Activated CD4-positive, alpha-beta T cell treated with anti-CD3 and anti-CD28 coated beads, Interleukin-2, amount 50 U/mL, for 1 hour (primary cell): ENCODE results near the gene FMR1NB.

Source experiments
- DNase-seq: peaks from one replicate; pipeline ENCODE4 v3.0.0-alpha.2; 2020

The FMR1NB gene, protein sequence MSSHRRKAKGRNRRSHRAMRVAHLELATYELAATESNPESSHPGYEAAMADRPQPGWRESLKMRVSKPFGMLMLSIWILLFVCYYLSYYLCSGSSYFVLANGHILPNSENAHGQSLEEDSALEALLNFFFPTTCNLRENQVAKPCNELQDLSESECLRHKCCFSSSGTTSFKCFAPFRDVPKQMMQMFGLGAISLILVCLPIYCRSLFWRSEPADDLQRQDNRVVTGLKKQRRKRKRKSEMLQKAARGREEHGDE

DNA sequence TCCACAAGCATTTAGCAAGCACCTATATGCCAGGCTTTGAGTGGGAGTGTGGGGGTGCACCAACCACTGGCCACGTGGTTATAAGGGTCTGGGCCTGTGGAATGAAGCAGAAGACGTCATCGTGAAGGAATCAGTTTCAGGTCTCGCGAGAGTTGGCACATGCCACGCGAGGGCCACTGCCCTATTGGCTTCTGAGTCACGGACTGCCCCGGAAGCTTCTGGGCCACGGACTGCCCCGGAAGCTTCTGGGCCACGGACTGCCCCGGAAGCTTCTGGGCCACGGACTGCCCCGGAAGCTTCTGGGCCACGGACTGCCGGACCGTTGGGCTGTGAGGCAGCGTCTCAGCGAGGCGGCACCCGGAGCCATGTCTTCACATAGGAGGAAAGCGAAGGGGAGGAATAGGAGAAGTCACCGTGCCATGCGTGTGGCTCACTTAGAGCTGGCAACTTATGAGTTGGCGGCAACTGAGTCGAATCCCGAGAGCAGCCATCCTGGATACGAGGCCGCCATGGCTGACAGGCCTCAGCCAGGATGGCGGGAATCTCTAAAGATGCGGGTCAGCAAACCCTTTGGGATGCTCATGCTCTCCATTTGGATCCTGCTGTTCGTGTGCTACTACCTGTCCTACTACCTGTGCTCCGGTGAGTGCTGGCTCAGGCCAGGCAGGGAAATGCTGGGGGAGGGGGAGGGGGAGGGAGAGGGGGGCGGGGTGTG is at the start of gene FMR1NB:
FMR1NB (plus strand) TSS at position 300 of the 715 bp plus-strand sequence; CDS start at position 366, 66 bp downstream.
- DNase-seq, result no peak

DNA sequence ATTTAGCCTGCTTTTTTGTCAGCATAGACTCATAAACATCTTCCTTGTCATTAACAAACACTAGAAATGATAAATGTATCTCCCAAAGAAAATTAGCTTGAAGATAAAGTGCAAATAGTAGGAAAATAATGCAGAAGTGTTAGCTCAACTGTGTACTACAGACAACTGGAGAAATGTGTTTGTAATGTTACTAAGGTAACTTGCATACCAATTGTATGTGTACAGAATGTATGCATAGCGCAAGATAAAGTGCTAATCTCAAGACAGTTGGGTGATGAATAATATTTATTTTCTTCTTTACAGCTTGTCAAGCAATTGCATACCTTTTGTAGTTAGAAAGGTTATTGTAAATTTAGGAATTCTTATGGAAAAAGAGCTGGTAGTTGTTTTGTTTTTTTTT is 47.3 kb upstream of the FMR1NB start:
- no peak for DNase-seq

DNA sequence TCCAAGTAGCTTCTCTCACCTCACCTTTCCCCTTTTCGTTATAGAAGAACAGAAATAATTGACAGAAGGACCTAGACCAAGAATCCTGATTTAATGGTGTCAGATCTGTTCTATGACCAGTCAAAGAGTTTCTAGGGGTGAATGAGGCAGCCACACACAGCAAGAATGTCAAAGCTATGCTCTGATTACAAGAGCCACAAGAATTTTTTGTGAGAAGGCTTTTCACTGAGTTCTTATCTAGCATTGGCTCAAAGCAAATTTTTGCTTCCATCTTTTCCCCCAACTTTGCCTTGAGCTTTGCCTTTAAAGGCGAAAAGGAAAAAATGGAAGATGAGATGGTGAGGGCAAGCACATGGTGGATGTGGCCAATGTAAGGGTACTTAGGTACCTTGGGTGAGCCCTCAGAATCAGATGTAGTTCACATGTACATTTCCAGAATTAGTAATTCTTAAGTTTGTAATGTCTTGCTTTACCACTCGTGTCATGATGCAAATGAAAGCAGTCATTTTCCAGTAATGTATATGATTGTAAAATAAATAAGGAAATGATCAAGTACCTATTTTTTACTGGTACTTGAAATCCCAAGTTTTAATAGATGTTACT is 45.9 kb upstream of the FMR1NB start:
- DNase-seq, result no peak

DNA sequence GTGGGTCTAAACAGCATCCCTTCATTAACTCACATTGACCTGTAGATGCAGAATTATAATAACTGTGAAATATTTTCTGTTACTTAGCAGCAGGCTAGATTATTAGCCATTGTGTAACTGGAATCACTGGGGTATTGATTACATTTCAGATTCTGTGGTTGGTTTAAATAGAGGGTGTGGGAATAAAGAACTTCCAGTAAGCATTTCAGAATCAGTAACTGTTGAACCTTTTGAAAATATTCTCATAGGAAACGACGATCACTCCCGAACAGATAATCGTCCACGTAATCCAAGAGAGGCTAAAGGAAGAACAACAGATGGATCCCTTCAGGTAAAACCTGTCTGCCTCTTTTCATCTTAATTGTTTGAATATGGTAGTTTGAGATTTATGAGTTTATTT is 35.9 kb upstream of the FMR1NB start:
- DNase-seq, result no peak

DNA sequence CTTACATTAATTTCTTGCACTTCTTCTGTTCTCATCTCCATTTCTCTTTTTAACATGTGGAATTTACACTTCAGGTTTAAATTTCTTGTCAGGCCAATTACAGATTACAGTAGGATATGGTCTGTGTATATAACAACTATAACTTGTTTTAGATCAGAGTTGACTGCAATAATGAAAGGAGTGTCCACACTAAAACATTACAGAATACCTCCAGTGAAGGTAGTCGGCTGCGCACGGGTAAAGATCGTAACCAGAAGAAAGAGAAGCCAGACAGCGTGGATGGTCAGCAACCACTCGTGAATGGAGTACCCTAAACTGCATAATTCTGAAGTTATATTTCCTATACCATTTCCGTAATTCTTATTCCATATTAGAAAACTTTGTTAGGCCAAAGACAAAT is 32.6 kb upstream of the FMR1NB start:
- DNase-seq, result no peak

DNA sequence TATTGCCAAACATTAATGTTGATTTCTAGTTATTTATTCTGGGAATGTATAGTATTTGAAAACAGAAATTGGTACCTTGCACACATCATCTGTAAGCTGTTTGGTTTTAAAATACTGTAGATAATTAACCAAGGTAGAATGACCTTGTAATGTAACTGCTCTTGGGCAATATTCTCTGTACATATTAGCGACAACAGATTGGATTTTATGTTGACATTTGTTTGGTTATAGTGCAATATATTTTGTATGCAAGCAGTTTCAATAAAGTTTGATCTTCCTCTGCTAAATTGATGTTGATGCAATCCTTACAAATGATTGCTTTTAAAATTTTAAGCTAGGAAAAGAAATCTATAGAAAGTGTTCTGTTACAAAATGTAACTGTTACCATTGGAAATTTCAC is 30.8 kb upstream of the FMR1NB start:
- no peak for DNase-seq

DNA sequence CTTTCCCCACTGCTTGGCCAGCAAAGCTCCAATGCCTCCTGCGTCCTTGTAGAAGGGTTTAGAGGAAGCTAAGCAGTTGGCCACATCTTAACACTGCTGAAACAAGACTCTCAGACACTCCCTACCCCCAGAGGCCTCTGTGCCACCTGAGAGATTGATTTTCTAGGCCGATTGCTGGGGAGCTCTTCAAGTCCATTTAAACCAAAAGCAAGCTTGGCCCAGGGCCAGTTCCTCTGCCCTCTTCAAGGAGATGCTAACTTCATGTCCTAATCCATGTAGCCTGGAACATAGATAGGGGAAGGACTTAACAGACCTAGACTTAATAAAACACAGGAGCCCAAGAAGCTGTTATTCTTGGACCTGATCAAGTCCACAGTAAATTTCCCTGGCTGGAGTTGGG is 27.2 kb upstream of the FMR1NB start:
- no peak for DNase-seq

DNA sequence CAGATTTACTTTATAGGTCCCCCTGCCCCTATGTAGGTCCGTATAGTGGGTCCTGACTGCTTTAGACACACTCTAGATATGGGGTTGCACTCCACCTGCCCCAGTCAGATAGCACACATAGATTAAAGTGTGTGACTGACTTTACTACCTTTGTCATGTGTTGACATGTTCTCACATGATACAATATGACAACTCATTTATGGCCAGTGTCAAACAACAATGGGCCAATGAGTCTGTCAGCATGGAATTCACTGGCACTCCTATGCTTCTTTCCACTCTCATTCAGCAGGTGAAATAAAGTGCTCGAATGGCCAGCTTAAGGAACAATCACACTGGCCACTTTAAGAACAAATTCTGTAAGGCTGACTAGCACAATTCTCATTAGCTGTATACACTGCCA is 23.8 kb upstream of the FMR1NB start:
- DNase-seq, result no peak

DNA sequence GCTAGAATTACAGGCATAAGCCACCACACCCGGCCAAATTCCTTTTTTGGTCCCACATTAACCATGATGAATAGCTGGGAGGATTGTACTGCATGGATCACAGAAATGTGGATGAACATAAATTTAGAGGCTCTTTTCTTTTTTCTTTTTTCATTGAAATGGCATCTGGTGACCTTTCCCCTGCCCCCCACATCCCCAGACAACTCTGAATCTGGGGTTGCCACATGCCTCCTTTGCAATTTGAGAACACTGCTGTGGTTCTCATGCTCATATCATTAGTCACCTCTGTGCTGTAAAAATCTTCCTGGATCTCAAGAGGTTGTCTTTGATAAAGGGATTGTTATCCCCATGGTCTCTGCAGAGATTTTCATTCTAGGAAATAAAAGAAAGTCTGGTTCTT is 22.8 kb upstream of the FMR1NB start:
- DNase-seq, result no peak

DNA sequence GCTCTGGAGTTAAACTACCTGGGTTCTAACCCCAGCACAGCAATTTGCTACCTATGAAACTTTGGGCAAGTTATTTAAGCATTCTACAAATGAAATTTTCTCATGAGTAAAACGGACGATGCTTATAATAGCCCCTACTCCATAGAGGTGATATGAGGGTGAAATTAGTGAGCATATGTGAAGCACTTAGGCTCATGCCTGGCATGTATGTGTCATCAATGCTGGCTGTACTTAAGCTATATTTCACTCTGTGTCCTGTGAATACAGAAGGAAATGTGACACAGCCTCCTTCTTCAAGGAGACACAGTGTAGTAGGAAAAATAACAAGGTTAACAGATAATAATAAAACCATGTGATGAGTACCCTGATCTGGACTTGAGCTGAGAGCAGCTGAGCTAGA is 20.4 kb upstream of the FMR1NB start:
- no peak for DNase-seq

DNA sequence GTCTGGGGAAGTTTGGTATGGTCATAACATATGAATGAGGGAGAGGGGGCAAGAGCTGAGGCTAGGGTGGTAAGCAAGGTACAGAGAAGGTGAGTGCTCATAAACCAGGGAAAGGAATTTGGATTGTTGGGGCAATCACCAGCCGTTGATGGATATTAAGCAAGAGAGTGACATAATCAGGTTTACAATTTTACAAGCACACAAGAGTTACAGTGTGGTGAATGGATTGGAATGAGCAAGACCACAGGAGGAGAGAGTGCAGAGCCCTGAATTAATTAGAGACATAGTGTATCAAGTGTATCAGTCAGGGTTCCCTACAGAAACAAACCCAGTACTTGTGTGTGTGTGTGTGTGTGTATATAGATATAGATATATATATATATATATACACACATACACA is 18.7 kb upstream of the FMR1NB start:
- no peak for DNase-seq

DNA sequence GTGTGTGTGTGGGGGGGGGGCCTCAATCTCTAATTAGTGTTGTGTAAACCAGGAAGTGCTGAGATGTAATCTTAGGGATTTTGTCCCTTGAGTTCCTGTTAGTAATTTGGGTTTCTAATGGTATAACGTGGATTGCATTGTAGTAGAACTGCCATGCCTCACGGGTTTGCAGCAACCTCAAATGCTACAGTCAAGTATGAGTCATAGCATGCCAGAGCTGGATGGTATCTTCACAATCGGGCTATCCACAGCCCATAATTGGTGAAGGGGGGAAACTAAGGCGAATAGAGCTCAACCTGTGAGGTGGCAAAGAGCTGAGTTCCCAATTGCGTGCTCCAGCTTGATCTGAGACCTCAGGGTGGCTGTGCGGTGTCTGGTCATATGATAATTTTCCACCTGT is 2.2 kb upstream of the FMR1NB start:
- DNase-seq, result no peak

DNA sequence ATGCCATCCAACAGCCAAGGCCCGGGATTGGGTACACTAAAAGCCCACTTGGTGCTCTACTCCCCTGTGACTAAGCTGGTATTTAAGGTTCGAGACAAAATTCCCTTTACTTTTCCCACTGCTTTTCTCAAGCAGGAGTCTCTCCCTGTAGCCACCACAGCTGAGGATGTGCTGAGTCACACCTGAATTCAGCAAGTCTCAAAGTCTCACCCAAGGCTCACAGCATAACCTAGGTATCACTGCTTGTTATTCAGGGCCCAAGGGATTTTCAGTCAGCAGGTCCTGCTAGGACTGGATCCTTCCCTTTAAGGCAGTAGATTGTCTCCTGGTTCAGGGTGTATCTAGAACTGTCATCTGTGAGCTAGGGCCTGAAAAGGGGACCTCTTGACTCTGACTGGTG is 39.2 kb downstream of the FMR1NB start:
- no peak for DNase-seq

DNA sequence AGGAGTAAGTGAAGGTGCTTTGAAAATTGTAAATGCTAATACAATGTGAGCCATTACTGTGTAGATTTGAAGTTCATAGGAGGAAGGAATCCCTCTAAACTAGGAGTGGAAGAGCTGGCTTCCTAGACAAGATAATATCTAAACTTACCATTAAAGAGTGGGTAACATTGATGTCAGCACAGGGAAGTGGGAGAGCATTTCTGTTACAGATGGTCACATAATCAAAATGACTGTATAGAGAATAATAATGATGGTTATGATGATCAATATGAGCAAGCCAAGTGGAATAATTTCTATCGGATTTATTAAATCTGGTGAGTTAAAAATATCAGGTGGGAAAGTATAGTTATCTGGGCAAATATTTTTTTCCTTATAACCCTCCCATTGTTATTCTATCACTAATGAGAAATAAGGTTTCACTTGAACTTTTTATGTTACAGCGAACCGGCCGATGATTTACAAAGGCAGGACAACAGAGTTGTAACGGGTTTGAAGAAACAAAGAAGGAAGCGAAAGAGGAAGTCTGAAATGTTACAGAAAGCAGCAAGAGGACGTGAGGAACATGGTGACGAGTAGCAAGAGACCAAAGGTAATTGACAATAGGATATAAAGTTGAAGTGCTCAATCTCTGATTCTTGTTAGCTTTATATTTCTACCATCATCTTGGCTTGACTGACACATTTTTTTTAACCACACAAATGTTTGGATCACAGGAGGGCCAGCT is 43.5 kb downstream of the FMR1NB start:
- no peak for DNase-seq

DNA sequence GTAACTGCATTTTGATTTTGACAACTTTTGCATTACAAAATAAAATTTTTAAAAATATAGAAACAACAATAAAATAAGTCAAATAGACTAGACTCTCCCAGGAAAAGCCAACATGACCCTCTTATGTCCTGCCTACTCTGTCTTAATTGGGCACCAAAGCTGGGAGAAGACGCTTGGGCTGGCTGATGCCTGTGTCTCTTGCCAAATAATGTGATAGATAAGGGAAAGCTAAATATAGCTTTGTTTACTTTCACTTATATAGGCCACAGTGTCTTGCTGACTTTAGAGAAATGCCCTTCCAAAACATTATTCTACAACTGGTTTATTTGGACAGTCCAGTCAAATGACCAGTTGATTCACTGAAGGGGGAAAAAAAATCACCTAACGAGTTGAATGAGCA is 54.2 kb downstream of the FMR1NB start:
- DNase-seq, result no peak

DNA sequence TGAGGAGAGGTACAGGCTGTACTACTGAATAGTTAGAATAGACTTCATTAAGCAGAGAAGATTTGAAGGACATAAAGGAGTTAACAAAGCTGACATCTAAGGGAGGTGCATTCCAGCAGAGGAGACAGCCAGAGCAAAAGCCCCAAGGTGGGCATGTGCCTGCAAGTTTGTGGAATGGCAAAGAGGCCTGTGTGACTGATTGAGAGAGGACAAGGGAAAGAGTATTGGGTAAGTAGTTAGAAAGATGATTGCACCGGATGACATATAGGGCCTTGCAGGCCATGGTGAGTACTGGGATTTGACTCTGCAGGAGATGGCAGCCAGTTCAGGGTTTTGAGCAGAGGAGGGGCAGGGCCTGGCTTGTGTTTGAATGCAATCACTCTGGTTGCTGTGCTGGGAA is 55.9 kb downstream of the FMR1NB start:
- DNase-seq, result no peak

DNA sequence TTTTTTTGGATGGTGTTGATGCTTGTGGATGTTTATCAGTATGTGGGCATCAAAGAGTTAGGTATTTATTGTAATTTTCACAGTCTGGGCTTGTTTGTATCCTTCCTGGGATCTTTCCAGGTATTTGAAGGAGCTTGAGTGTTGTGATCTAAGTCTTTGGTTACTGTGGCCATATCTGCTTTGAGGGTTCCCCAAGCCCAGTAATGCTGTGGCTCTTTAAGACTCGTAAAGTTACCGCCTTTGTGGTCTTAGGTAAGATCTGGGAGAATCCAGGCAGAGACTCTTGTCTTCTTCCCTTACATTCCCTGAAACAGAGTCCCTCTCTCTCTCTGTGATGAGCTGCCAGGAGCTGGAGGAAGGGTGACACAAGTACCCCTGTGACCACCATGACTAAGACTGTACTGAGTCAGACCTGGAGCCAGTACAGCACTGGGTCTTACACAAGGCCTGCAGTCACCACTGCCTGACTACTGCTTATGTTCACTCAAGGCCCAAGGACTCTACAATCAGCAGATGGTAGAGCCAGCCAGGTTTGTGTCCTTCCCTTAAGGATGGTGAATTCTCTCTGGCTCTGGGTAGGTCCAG is 62.2 kb downstream of the FMR1NB start:
- no peak for DNase-seq

DNA sequence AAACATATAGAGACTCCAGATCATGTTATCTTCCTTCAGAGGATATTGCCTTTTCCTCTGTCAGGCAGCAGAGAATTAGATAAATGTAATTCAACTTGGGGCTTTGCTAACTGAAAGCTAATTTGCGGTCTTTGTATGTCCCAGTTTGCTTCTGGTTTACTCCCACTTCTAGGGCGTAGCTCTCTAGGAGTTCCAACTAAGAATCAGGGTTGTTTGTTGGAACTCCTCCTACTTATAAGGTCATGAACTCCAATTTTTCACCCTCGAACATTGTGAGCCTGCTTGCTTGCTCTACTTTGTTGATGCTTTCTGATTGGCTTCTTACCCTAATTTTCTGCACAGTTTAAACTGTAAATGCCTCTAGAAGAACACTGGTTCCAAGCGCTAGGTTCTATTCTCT is 66.1 kb downstream of the FMR1NB start:
- DNase-seq, result no peak

DNA sequence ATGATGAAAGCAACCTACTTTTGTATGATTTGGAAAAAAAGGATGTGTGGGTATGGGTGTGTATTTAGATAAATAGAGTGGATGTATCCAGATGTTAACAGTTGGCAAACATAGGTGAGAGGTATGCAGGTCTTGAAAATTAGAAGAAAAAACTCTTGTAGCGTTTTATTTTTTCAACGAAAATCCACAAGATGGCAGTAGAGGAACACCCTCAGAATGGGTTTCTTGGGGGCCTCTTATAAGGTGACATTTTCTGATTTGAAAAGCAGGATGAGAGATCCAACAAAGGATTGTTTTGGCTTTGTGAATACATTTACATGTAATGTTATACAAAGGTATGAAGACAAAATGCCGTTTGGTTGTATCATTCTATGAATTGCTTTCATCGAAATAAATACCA is 68.3 kb downstream of the FMR1NB start:
- no peak for DNase-seq

DNA sequence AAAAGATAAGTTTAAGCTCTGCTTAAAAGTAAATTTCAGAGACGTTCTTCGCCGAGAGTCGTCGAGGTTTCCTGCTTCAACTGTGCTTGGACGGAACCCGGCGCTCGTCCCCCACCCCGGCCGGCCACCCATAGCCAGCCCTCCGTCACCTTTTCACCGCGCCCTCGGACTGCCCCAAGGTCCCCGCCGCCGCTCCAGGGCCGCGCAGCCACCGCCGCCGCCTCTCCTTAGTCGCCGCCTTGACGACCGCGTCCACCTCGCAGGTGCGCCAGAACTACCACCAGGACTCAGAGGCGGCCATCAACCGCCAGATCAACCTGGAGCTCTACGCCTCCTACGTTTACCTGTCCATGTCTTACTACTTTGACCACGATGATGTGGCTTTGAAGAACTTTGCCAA is 70.8 kb downstream of the FMR1NB start:
- DNase-seq, result no peak

DNA sequence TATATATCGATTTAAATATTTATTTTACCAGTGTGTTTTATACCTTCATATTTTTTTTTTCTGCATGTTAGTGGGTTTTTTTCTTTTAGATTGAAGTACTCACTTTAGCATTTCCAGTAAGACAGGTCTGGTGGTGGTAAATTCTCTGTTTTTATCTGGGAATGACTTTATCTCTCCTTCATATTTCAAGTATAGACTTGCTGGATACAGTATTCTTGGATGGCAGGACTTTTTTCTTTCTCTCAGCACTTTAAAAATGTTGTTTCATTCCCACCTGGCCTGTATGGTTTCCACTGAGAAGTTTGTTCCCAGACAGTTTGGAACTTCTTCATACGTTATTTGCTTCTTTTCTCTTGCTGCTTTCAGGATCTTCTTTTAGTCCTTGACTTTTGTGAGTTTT is 86.1 kb downstream of the FMR1NB start:
- DNase-seq, result no peak

DNA sequence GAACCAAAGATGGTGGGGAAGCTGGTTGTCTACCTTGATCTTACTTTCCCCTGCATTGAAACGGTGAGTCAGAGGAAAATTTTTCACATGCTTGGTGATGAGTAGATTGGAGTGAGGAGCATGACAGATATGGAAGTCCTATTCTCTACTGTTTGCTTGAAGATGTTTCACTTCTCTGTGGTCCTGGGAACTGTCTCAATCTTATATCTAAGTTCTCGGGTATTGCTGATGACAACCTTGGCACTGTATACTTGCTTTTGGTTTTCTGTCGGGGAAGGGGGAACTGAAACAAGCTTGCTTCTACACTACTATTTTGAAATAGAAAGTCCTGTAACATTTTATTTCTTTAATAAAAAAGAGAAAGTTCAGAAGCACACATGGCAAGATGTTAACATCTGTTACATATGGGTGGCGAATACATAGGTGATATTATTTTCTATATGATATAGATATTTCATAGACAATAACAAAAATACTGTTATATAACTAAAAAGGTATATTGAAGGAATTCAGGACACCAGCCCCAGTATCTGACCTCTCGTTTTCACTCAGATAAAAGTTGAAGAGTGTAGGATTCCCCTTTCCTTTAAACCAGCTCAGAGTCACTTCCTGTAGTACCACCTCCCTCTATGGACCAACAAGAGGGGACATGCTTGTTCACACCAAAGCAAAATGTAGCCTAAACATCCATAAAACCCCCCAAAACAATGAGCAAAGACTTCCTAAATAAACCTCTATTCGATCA is 88.8 kb downstream of the FMR1NB start:
- no peak for DNase-seq

DNA sequence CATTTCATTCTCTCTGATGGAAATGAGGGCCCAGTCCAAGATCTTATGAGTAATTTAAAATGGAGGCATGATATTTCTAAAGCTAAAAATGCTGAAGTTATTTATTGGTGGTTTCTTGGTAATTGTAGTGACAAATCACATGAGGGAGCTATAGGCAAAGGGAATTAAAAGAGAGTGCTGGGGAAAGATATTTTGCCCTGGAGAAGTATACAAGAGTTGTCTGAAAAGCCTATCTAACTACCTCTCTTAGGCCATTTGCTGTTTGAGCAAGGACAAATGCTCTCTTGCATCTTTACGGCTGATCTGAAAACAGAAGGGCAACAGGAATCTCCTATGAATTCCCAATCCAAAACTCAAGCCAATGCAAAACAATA is 89.4 kb downstream of the FMR1NB start:
- no peak for DNase-seq
